GM10248 (cell line): ENCODE results near the gene ALX3.

Experiments
- CTCF ChIA-PET: fragments of 300-600 bp; sonication (Branson Sonifier 250); formaldehyde crosslinking; extraction: SDS; loops from one replicate; lab custom pipeline; 2021; ENCODE audit warnings: antibody characterized with exemption; lab: Yijun Ruan, JAX
- POLR2A ChIA-PET: fragments of 350-650 bp; sonication (Branson Sonifier 250); formaldehyde crosslinking; extraction: SDS; loops from one replicate; lab custom pipeline; 2020; ENCODE audit warnings: antibody characterized with exemption; lab: Yijun Ruan, JAX
- DNase-seq: peaks from one replicate; pipeline ENCODE4 v3.0.0; 2012; ENCODE audit errors: extremely low spot score
- TF ChIP-seq, protein P1 (sequence below): IDR thresholded peaks from 2 replicates; pipeline ENCODE4 v1.5.1; 2012; ENCODE audit warnings: mild to moderate bottlenecking, low read depth; ENCODE audit errors: extremely low read depth, missing control alignments, control extremely low read depth

ALX3 gene

DNA sequence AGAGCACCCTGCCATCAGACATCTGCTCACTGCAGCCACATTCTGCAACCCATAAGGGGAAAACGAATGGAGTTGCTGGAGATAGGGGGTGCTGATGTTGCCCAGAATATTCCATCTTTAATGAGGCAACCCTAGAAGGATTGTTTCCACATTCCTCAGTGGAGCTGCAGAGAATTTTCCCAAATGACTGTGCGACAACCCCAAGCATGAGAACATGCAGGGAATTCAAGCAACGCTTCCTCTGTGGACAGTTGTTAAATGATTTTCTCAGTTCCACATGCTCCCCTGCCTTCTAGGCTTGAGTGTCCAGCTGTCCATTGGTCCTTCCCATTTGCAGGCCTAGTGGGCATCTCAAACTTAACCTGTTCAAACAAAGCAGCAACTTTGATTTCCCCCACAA is 21.3 kb upstream of the ALX3 start:
- TF ChIP-seq, protein P1, sequence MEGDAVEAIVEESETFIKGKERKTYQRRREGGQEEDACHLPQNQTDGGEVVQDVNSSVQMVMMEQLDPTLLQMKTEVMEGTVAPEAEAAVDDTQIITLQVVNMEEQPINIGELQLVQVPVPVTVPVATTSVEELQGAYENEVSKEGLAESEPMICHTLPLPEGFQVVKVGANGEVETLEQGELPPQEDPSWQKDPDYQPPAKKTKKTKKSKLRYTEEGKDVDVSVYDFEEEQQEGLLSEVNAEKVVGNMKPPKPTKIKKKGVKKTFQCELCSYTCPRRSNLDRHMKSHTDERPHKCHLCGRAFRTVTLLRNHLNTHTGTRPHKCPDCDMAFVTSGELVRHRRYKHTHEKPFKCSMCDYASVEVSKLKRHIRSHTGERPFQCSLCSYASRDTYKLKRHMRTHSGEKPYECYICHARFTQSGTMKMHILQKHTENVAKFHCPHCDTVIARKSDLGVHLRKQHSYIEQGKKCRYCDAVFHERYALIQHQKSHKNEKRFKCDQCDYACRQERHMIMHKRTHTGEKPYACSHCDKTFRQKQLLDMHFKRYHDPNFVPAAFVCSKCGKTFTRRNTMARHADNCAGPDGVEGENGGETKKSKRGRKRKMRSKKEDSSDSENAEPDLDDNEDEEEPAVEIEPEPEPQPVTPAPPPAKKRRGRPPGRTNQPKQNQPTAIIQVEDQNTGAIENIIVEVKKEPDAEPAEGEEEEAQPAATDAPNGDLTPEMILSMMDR = no peak
- ChIA-PET POLR2A (interaction anchor here (1.2 kb wide), 1 partner anchor 12 kb away, joined by 3 read pairs; no protein-coding TSS in a partner anchor), CTCF (interaction anchor here (0.7 to 11.9 kb wide), 10 partner anchors 10 to 404 kb away, joined by 4 to 286 read pairs (median 8); partner anchors contain the start of gene ALX3)
- no peak for DNase-seq

DNA sequence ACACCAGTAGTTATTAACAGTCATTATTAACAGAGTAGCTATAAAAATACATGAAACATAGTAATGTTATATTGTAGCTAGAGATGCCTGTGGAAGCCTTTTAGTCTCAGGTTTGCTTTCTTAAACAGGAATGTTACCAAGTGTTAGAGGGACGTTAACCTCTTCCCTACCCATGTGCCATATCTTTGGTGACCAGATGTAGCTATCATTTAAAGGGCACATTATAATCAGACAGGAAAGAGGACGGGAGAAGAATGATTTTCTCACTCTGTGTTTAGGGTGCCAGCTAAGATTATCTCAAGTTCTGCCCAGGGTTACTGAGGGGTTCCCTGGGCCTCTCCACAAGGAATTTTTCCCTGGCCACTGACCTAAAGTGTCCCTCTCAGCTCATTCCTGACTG is 20.9 kb upstream of the ALX3 start:
- TF ChIP-seq, protein P1 = no peak
- ChIA-PET CTCF (interaction anchor here (0.7 to 11.9 kb wide), 11 partner anchors 10 to 404 kb away, joined by 4 to 286 read pairs (median 8); partner anchors contain the start of gene ALX3), POLR2A (interaction anchor here (1.2 kb wide), 1 partner anchor 13 kb away, joined by 3 read pairs; no protein-coding TSS in a partner anchor)
- DNase-seq = no peak

DNA sequence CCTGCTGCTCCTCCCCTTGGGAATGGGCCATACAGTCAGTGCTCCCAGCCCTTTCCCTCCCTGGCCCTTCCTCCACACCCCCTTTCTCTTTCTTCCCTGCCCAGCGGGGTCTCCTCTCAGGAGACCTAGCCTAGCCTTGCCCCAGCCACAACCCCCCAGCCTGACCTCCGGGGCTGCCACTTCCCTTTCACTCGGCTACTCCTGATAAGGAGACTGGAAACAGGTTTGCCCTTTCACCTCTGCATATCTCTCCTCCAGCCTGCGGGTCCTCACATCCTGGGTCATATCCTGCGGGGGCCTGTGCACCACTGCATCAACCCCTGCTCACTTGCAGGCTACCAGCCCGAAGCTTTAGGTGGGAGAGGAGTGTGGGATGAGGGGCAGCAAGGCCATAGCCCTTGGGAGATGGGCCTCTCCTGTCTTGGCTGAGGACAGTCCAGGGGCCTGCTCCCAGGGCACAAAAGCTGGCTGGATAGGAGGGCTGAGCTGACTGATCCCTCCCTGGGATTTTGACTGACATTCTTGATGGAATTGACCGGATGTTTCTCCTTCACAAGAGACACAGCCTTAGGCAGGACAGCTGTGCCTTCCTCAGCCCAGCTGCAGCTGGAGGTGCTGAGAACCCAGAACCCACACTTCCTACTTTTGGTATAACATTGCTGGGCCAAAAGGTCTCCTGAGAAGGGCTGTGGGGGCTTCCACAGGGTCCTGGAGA is 19.2 kb upstream of the ALX3 start:
- CTCF ChIA-PET = interaction anchor here (1.1 to 11.9 kb wide), 10 partner anchors 12 to 449 kb away, joined by 3 to 286 read pairs (median 18); partner anchors contain the start of gene UBL4B
- TF ChIP-seq, protein P1 = no peak
- no peak for DNase-seq
- POLR2A ChIA-PET = no interaction called here

DNA sequence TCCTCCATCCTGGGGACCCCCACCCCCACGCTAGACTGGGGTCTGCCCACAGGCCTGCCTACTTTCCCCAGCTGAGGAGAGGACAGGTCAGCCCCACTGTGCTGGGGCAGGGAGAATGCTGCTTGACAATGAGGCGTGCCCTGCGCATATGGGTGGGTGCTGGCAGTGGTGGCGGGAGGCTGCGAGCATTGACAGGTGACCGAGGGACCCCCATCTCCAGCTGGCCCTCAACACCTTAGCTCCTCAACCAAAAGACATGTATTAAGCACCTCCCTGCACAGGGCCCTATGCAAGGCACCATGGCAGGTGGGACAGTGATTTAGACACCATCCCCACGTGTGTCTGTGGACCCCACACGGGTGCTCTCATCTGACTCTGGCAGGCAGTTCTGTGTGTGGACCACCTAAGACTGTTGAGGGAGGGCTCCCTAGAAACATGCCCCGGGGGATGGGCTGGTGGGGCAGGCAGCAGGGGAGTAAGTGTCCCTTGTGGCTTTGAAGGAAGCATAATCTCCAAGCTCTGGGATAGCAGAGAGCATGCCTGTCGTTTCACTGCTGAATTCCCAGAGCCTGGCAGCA is 18.4 kb upstream of the ALX3 start:
- ChIA-PET POLR2A (no interaction called here), CTCF (interaction anchor here (0.7 to 11.9 kb wide), 44 partner anchors 11 to 448 kb away, joined by 3 to 286 read pairs (median 4); partner anchors contain the start of genes AHCYL1, ALX3, RBM15 and STRIP1)
- TF ChIP-seq, protein P1 = no peak
- no peak for DNase-seq

DNA sequence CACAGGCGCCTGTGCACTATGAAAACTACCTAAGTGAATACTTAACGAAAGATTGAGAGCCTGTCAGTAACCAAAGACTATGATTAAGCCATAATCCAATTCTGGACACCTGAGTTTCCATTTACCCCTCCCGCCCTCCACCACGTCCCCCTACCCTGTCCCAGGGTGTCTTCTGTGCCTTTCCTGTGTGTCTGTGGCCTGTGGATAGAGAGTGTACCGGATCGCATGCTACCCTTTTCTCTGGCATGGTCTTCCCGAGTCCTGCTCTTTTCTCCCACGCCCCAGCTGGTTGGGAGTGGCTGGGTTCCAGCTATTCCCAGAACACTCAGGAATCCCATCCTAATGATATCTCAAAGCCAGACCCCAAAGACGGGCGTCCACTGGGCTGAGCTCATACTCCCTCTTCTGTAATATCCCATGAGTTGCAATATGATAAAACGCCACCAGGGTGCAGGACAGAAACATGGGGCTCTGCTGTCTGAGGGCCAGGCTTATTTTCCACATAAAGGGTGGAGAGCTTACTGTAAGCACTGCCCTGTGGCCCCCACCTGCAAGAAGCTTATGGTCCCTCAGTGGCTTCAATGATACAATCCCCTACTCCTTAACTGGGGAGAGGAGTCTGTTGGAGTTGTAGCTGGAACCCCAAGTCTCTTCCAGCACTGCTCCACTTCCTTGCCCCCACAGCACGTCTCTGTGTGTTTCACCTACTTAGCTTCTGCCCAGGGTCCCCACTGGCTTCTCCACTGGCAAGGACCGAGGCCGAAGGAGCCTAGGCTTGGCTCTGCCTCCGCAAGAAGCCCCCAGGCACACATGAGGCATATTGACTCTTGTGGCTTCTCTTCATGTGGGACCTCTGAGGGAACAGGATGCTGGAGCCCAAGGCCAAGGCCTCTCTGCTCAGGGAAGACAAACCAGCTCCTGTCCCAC is 17.6 kb upstream of the ALX3 start:
- ChIA-PET CTCF (interaction anchor here (0.6 to 11.9 kb wide), 50 partner anchors 11 to 699 kb away, joined by 3 to 286 read pairs (median 4); partner anchors contain the start of genes AHCYL1, ALX3, RBM15 and STRIP1), POLR2A (no interaction called here)
- DNase-seq = peak; percentile 78
- TF ChIP-seq, protein P1 = peak; percentile 71

DNA sequence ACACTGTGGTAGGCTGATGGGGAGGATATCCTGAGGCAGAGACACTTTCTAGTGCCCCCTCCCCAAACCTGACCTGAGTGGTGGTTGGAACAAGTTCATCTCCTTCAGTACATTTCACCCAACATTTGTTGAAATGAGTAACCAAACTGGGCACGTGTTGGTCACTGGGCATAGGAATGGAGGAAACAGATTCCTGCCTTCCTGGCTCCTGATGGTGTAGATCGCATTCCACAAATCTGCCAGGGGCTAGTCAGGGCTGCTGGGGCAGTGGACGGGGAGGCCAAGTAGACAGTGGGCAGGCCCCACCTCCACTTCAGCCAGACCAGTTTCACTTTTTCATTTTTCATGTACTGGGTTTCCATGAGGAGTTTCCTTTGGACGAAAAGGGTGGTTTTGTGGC is 16.5 kb upstream of the ALX3 start:
- TF ChIP-seq, protein P1 = no peak
- no peak for DNase-seq
- POLR2A ChIA-PET = no interaction called here
- CTCF ChIA-PET = interaction anchor here (0.9 to 11.9 kb wide), 10 partner anchors 13 to 178 kb away, joined by 3 to 286 read pairs (median 4); no protein-coding TSS in a partner anchor
